Measurements from ENCODE around the gene CRYBB3.

Gene CRYBB3

GRCh38 chr22:25161017-25161915 lies 38.4 kb upstream of the CRYBB3 start:
- no peak for DNase-seq (ENCODE audit: low read depth)
- TF ChIP-seq, protein P1, sequence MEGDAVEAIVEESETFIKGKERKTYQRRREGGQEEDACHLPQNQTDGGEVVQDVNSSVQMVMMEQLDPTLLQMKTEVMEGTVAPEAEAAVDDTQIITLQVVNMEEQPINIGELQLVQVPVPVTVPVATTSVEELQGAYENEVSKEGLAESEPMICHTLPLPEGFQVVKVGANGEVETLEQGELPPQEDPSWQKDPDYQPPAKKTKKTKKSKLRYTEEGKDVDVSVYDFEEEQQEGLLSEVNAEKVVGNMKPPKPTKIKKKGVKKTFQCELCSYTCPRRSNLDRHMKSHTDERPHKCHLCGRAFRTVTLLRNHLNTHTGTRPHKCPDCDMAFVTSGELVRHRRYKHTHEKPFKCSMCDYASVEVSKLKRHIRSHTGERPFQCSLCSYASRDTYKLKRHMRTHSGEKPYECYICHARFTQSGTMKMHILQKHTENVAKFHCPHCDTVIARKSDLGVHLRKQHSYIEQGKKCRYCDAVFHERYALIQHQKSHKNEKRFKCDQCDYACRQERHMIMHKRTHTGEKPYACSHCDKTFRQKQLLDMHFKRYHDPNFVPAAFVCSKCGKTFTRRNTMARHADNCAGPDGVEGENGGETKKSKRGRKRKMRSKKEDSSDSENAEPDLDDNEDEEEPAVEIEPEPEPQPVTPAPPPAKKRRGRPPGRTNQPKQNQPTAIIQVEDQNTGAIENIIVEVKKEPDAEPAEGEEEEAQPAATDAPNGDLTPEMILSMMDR (IDR thresholded peaks at IDR 0.05; ENCODE audit: insufficient read depth, low read depth, low read length, missing control alignments) = no peak

DNA sequence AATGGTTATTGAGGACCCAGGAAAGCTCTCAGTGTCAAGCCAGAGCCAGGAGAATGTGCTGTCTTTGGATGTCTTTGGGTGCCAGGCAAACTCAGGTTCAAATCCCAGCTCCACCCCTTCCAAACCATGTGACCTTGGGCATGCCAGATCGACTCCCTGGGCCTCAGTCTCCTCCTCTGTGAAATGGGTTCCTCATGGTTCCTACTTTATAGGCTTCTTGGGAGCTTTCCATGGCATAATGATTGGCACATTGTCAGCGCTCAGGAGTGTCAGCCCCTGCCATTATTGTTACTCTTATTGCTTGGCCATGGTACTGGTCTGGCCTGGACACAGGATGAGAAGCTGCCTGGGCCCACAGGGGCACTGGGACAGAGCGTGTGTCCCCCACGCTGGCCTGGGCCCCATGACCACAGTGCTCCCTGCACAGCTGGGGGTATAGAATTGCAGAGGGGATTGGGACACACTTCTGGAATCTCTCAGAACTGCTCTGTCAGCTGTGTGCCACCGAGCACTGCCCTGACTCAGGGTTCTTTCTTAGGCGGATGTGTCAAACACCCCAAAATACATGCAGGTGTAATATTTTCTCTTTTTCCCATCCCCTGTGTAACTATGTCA lies 37.6 kb upstream of the CRYBB3 start:
- TF ChIP-seq, protein P1 (IDR thresholded peaks at IDR 0.05; ENCODE audit: insufficient read depth, low read depth, low read length, missing control alignments) = no peak
- DNase-seq (ENCODE audit: low read depth) = no peak
- no peak overlapping the region for H3K4me3 ChIP-seq (ENCODE audit: low read length)

More at GRCh38 chr22:25161017-25161915, 38.4 kb upstream of the CRYBB3 start:
- H3K4me3 ChIP-seq (ENCODE audit: low read length) = no peak overlapping the region

DNA sequence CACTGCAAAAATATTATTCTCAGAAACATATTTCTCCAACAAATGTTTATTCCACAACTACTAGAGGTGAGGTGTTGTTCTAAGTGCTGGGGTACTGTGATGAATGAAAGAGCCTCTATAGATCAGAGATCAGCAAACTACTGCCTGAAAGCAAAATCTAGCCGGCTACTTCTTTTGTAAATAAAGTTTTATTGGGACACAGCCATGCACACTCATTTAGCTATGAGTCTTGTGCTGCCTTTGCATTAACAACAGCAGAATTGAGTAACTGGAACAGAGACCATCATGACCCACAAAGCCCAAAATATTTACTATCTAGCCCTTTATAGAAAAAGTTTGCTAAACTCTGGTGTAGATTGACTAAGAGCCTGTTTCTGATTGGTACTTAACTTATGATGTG lies 37.1 kb upstream of the CRYBB3 start:
- TF ChIP-seq, protein P1 (IDR thresholded peaks at IDR 0.05; ENCODE audit: insufficient read depth, low read depth, low read length, missing control alignments) = no peak
- peak; percentile 23 for DNase-seq (ENCODE audit: low read depth)
- H3K4me3 ChIP-seq (ENCODE audit: low read length) = no peak overlapping the region

- TF ChIP-seq, protein P1 (IDR thresholded peaks at IDR 0.05; ENCODE audit: insufficient read depth, low read depth, low read length, missing control alignments) = no peak
- DNase-seq (ENCODE audit: low read depth) = no peak
These were observed 33.9 kb upstream of the CRYBB3 start for GRCh38 chr22:25165785-25166184.

GRCh38 chr22:25166266-25167040 lies 33.2 kb upstream of the CRYBB3 start:
- TF ChIP-seq, protein P1 (IDR thresholded peaks at IDR 0.05; ENCODE audit: insufficient read depth, low read depth, low read length, missing control alignments) = no peak
- no peak overlapping the region for H3K4me3 ChIP-seq (ENCODE audit: low read length)
- no peak for DNase-seq (ENCODE audit: low read depth)

More at GRCh38 chr22:25165785-25166184, 33.9 kb upstream of the CRYBB3 start:
- H3K4me3 ChIP-seq (ENCODE audit: low read length) = no peak overlapping the region

DNA sequence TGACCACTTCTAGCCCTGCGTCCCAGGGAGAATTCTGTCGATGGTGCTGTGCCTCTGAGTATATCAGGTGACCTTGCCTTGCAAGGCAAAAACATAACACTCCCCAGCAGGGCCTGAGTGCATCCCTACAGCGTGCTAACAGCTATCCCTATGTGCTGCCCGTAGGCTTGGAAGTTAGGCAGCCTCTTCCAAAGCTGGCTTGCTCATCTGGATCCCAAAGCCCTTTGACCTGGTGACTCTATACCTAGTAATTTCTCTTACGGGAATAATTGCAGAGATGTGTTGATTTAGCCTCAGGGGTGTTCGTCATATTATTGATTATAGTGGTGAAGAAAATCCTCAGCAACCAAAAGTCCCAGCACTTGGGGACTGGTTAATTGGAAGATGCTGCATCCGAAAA lies 32.6 kb upstream of the CRYBB3 start:
- no peak overlapping the region for H3K4me3 ChIP-seq (ENCODE audit: low read length)
- TF ChIP-seq, protein P1 (IDR thresholded peaks at IDR 0.05; ENCODE audit: insufficient read depth, low read depth, low read length, missing control alignments) = no peak
- DNase-seq (ENCODE audit: low read depth) = peak; percentile 62
